Activated T-cell treated with anti-CD3 and anti-CD28 coated beads, Interleukin-2, amount 50 U/mL, for 48 hours (primary cell): ENCODE data around the gene LDLRAD4.

ENCODE experiments used
- DNase-seq, 2 experiments: peaks; one replicate each; pipeline ENCODE4 v3.0.0-alpha.2; 2020

LDLRAD4 gene

DNA sequence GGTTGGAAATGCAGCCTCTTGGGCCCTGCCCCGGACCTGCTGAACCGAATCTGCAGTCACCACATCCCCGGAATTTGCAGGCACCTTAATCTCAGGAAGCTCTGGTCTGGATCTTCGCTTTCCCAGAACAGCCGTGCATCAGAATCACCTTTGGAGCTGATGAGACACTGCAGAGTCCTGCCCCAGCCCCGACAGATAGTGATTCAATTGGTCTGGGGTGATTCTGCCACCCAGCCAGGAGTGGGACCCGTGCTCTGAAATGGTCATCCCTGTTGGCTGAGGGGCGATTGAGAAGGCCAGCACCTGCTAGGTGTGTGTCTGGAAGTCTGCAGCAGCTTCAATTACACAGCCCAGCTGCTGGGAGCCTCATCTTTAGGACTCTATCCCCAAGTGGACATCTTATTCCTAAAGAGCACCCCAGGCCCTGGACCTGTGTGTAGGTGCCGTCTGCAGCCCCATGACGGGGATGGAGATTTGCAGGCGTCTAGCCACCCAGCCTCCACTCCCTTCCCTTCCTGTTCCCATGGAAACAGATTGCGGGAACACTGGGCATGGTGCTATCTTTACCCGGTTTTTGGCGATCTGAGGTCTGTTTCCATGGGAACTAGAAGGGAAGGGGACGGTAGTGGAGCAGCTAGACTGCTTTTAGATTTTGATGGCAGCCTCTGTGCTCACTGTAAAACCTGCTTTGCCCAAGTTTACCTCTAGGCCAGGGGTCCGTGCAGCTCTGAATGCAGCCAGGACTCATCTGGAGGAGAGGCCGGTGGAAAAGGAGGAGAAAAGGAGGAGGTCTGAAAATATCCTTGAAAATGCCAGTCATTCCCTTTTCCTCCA is 156.1 kb downstream of the LDLRAD4 start:
- DNase-seq, result peak; percentile 22 to 31

GRCh38 chr18:13375302-13376255 is 157.0 kb downstream of the LDLRAD4 start:
- DNase-seq, result peak; percentile 80 to 86

GRCh38 chr18:13376298-13376840 is 157.8 kb downstream of the LDLRAD4 start:
- peak; percentile 74 to 79 for DNase-seq

GRCh38 chr18:13376841-13377351 is 158.3 kb downstream of the LDLRAD4 start:
- DNase-seq, result peak; percentile 83 to 84

DNA sequence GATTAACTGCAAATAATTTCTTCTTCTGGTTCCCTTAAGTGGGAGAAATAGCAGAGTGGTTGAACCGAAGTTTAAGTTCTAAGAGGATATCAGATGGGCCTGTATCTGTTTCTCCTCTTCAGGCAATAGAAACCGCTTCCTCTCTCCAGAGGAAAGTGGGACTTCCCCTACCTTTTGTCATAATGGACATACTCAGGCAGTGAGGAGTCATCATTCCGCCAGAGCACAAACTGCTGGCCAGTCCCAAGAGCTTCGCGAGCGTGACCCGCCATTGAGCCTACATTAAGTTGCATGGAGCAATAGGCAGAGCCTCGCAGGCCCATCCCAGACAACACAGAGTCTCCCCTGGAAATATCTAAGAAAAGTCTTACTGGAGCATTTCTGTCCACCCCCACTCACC is 158.9 kb downstream of the LDLRAD4 start:
- DNase-seq, result peak; percentile 53 to 56

- peak; percentile 48 to 55 for DNase-seq
These were observed 159.6 kb downstream of the LDLRAD4 start for GRCh38 chr18:13378150-13378549.

- peak; percentile 19 to 22 for DNase-seq
These were observed 160.7 kb downstream of the LDLRAD4 start for GRCh38 chr18:13379062-13379865.

GRCh38 chr18:13379930-13380690 is 161.6 kb downstream of the LDLRAD4 start:
- peak; percentile 11 to 14 for DNase-seq

GRCh38 chr18:13380691-13381070 is 162.1 kb downstream of the LDLRAD4 start:
- DNase-seq, result peak in 1 of 2 experiments; percentile 11

DNA sequence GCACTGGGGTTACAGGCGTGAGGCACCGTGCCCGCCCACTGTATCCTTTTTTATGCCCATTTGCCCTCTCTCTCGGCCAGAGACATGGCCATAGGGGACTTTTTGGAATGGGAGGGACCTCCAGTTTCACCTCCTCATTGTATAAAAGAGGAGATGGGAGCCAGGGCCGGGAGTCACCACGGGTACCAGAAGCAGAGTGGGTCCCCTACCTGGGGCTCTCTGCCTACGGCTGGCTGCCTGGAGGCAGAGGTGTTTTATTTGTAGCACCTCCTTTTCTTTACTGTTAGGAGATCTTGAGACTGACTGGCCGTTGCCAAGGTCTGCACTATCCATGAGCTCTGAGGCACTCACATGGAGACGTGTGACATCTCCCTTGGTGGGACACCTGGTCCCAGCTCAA is 162.8 kb downstream of the LDLRAD4 start:
- DNase-seq, result no peak

DNA sequence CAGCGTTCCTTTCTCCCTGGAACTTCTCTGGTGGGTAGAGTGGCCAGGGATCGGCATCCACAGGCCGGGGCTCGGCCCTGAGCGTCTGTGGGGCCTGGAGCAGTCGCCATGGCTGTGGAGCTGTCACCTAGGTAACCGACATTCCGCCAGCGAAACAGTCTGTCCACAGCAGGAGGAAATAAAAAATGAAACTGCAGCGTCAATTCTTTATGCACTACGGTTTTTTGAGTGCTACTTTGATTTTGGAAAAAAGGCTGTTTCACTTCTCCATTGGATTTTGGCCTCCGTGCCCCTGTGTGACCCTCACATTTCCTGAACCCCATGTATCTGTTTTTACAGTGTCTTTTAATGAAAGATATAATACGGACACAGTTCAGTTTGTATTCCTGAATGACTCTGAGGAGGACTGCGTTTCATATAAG is 163.4 kb downstream of the LDLRAD4 start:
- DNase-seq, result peak in 1 of 2 experiments; percentile 52

DNA sequence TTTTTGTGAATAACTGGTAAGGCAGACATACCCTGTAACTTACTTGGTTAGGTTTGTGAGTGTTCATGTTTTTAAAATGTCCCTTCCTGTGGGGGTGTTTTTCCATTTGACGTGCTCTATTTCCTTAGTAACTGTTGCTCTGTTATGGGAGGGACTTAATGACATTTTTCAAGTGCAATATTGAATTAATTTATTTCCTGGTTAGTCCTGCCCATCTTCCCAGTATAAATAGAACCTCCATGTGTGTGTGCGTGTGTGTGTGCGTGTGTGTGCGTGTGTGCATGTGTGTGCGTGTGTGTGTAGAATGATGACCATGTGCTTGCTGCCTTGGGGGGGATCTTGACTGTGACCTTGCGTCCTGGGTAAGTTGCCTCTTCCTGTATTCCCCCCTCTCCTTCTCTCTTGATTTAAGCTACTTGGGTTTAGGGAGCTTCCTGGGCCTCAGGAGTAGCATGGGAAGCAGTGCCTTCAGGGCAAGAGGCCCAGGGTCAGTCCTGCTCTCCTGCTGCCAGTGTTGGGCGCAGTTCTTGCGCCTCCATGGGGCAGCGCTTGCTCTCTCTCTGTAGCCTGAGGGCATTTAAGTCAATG is 163.9 kb downstream of the LDLRAD4 start:
- peak; percentile 49 to 55 for DNase-seq

DNA sequence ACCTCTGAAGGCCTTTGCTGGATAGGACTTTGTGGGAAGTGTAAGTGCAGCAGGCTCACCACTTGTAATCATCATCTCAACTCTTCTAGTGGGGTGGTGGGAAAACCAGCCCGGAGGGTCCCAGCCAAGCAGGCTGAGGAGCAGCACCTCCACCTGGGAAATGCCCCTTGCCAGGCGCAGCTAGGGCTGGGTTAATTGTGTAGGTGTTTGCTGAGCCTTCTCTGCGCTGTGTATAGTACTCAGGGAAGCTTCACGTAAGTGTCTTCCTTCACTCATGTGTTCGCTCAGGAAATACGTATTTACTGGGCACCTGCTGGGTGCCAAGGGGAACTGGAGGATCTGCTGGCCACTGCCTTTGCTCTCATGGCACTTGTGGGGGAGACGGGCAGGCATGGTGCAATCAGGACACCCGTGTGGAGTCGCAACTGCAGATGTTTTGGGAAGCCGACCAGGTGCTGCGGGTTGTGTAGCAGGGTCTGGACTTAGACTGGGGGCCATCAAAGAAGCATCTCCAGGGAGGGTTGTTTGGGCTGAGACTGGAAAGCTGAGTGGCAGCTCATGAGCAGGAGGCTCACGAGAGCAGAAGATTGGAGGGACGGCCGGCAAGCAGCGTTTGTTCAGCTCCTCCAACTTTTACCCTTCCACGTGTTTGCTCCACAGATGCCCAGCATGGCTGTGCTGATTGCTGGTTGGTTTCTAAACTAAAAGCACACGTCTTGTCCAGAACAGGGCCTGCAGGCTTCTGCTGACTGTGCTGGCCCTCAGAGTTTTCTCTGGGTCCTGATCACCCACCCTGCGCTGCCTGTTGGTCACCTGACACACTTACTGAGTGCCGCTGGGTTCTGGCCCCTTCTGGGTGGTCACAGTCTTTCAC is 164.6 kb downstream of the LDLRAD4 start:
- DNase-seq, result peak in 1 of 2 experiments; percentile 43

GRCh38 chr18:13386891-13387801 is 168.6 kb downstream of the LDLRAD4 start:
- no peak for DNase-seq

GRCh38 chr18:13387855-13388548 is 169.4 kb downstream of the LDLRAD4 start:
- no peak for DNase-seq

- DNase-seq, result no peak
These were observed 170.3 kb downstream of the LDLRAD4 start for GRCh38 chr18:13388586-13389490.
